T-helper 2 cell treated with Interferon-gamma antibody and Interleukin-4, amounts not matched to agents 5 μg/mL and 100 μg/mL, for 36 hours (primary cell): ENCODE measurements around the gene NAA15.
"Not testable (repeated sequence)": the region's sequence is repeated elsewhere in the genome, so short reads cannot be mapped to it uniquely, and the experiment has no call there.

ENCODE experiments used
- DNase-seq: peaks from one replicate; pipeline ENCODE4 v3.0.0; 2021; ENCODE audit warnings: low spot score
- H3K27ac Mint-ChIP-seq: one replicate; pipeline ENCODE4 v1.8.0; 2021; ENCODE audit warnings: mild to moderate bottlenecking, mixed read lengths
- H3K27me3 Mint-ChIP-seq: one replicate; pipeline ENCODE4 v1.8.0; 2021; ENCODE audit warnings: low read depth, mixed read lengths
- H3K36me3 Mint-ChIP-seq: one replicate; pipeline ENCODE4 v1.8.0; 2021; ENCODE audit warnings: low read depth, mixed read lengths
- H3K4me1 Mint-ChIP-seq: one replicate; pipeline ENCODE4 v1.8.0; 2021; ENCODE audit warnings: low read depth, mixed read lengths
- H3K4me3 Mint-ChIP-seq: one replicate; pipeline ENCODE4 v1.8.0; 2022; ENCODE audit warnings: mild to moderate bottlenecking, moderate library complexity, mixed read lengths
- H3K9me3 Mint-ChIP-seq: one replicate; pipeline ENCODE4 v1.8.0; 2021; ENCODE audit warnings: mixed read lengths

The NAA15 gene

DNA sequence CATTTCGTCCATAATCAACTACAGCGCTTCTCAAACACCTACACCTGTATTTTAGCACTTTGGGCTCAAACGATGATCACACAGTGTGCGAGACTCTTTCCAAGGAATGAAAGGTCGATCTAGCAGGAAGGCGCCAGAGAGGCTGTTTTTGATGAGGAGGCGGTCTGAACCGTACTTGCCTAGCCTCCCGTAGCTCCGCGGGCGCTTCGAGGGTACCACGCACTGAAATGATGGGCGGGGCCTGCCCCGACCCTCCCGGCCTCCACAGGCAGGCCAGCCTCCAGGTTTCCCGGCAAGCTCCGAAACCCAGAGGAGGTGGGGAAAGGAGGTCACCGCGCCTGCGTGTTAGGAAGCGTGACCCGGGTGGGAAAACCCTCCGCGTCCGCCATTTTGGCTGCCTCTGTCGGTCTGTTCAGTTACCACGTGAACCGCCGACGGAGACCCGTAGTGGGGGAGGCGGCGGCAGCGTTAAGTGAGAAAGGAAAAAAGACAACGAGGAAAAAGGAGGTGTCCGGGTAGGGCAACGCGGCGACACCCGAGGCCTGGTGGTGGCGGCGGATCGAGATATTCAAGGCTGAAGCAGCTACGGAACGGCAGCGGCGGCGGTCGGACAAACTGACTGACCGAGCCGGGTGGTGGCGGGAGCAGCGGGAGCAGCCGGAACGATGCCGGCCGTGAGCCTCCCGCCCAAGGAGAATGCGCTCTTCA, at the start of gene NAA15:
NAA15 (plus strand) TSS at position 393 of the 708 bp plus-strand sequence; CDS start at position 666, 273 bp downstream.
- H3K27ac Mint-ChIP-seq: peak within 1 kb of the TSS; percentile 98
- peaks cover 8% of the 10 kb centered on the region for H3K9me3 Mint-ChIP-seq
- no peaks in the 10 kb centered on the region for H3K27me3 Mint-ChIP-seq
- peak; percentile 98 for DNase-seq
- H3K36me3 Mint-ChIP-seq: peaks cover 42% of the 10 kb centered on the region
- peaks cover 47% of the 10 kb centered on the region for H3K4me1 Mint-ChIP-seq
- H3K4me3 Mint-ChIP-seq: peak within 1 kb of the TSS; percentile 95

DNA sequence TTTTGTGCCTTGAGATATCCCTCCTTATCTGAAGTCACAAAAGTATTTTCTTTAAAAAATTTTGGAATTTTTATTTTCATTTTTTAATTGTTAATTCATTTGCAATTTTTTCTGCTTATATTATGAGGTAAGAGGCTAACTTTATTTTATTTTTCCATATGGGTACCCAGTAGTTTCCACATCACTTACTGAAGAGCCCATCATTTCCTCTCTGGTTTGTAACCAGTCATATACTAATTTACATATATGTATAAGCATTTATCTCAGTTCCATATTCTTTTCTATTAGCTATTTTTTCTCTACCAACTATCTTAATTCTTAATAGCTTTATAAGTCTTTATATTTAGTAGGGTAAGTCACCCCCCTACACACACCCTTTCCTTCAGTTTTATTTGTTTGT, 48.3 kb upstream of the NAA15 start:
- H3K27me3 Mint-ChIP-seq: peaks cover 14% of the 10 kb centered on the region
- H3K27ac Mint-ChIP-seq: no peak overlapping the region
- no peak overlapping the region for H3K4me3 Mint-ChIP-seq
- H3K36me3 Mint-ChIP-seq: no peaks in the 10 kb centered on the region
- no peaks in the 10 kb centered on the region for H3K4me1 Mint-ChIP-seq
- DNase-seq: no peak
- no peaks in the 10 kb centered on the region for H3K9me3 Mint-ChIP-seq

DNA sequence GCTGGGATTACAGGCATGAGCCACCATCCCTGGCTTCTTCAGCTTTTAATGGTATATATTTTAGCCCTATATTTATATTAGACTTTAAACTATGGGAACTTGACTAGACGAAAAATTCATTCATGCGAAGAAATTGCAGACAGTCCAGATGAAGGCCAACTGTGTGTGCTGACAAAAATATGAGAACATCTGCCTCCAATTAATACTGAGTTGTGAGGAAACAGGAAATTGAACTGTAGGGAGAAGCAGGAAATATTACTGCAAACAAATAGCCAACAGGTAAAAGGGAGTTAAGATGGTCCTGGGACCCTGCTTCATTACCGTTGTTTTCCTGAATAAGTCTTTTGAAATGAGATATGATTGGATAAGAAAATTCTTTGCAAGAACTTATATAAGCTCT, 47.6 kb upstream of the NAA15 start:
- Mint-ChIP-seq H3K4me3 (no peak overlapping the region), H3K36me3 (no peaks in the 10 kb centered on the region), H3K27me3 (peaks cover 14% of the 10 kb centered on the region), H3K9me3 (no peaks in the 10 kb centered on the region), H3K27ac (no peak overlapping the region), H3K4me1 (no peaks in the 10 kb centered on the region)
- no peak for DNase-seq

DNA sequence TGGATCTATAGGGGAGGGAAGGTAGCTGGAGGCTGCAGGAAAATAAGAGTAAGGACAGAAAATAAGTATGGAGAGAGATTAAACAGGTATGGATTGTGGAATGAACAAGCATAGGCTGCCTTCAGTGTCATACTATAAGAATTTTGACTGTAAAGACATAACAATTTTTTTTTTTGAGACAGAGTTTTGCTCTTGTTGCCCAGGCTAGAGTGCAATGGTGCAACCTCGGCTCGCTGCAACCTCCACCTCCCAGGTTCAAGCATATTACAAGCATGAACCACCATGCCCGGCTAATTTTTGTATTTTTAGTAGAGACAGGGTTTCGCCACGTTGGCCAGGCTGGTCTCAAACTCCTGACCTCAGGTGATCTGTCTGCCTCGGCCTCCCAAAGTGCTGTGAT, 45.7 kb upstream of the NAA15 start:
- not testable (repeated sequence) for DNase-seq, H3K27ac Mint-ChIP-seq

DNA sequence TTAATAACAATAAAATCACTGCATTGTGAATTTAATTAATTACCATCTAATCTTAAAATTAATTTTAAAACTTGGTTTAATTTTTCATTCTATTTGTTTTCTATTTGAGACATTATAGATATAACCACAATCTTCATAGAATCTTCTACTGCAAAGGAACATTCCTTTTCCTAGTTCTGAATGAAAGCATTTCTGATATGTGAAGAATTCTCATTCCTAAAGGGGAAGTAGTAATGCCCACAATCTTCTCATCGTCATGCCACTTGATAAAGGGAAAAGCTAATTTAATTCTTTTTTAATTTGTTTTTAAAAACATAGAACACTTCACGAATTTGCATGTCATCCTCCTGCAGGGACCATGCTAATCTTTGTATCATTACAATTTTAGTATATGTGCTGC, 45.0 kb upstream of the NAA15 start:
- Mint-ChIP-seq H3K4me1 (no peaks in the 10 kb centered on the region), H3K9me3 (no peaks in the 10 kb centered on the region), H3K27me3 (peaks cover 16% of the 10 kb centered on the region), H3K36me3 (no peaks in the 10 kb centered on the region), H3K4me3 (no peak overlapping the region), H3K27ac (no peak overlapping the region)
- DNase-seq: no peak

More for the DNA sequence above, 45.7 kb upstream of the NAA15 start:
- not testable (repeated sequence) for H3K9me3 Mint-ChIP-seq, H3K4me3 Mint-ChIP-seq, H3K36me3 Mint-ChIP-seq, H3K4me1 Mint-ChIP-seq
- H3K27me3 Mint-ChIP-seq: peaks cover 19% of the 10 kb centered on the region

DNA sequence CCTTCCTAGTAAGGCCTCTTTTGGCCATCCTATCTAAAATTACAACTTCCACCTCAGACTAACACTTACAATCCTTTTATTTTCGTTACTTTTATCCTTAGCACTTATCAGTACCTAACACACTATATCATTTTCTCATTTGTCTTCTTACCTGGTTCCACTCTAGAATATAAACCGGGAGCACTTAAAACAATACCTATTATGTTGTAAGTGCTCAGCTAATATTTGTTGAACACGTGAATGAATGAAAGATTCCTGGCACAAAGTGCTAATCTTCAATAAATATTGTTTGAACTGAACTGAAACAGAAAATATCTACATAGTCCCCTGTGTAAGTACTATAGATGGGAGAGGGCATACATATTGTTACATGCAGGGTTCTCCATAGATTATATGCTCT, 35.7 kb upstream of the NAA15 start:
- Mint-ChIP-seq H3K9me3 (no peaks in the 10 kb centered on the region), H3K27ac (no peak overlapping the region), H3K4me1 (peaks cover 24% of the 10 kb centered on the region), H3K36me3 (no peaks in the 10 kb centered on the region), H3K4me3 (peak overlapping the region; percentile 79), H3K27me3 (peaks cover 7% of the 10 kb centered on the region)
- no peak for DNase-seq

DNA sequence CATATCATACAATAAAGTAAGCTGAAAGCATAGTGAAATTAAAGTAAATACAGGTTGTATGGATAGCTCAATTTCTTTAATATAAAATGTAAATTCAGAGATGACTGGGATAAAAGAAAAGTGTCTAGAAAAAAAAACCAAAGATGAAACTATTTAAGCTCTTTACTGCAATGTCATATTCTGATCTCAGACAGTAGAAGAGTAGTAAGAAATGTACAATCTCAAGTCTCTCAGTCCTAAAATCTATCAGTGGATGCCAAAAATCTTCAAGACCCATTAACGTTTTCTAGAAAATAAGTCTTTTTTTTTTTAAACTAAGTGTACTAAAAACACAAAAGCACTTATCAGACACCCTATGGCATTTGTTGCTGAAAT, 35.1 kb upstream of the NAA15 start:
- no peaks in the 10 kb centered on the region for H3K9me3 Mint-ChIP-seq
- no peaks in the 10 kb centered on the region for H3K36me3 Mint-ChIP-seq
- H3K27ac Mint-ChIP-seq: peak overlapping the region; percentile 78

DNA sequence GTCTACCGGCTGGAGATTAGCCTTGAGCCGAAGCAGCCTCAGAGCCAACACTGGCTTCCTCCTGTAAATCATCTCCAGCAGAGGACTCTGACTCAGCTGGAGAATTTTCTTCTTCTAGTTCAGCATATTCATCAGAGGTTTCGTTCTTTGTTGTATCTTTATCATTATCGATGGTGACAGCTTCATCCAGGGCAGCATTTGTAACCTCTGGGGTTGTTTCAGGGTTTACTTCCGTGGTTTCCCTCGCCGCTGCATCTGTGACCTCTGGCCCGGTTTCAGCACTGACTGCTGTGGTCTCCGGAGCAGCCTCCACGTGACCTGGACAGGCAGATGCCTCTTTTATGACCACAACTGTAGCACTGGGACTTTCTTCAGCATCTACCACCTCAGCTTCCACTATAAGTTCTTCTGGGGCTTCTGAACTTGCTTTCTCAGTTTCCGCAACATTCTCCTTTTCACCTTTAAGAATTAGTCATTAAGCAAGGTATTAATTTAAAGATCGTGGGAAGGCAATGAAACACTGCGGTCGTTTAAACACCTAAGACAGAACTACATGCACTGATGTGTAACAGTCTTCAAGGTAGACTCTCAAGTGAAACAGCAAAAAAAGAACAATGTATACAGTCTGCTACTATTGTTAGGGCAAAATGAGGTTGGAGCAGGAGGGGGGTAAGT, 34.6 kb upstream of the NAA15 start:
- no peaks in the 10 kb centered on the region for H3K9me3 Mint-ChIP-seq
- peaks cover 7% of the 10 kb centered on the region for H3K27me3 Mint-ChIP-seq
- peak; percentile 93 for DNase-seq
- H3K36me3 Mint-ChIP-seq: no peaks in the 10 kb centered on the region
- peak overlapping the region; percentile 78 for H3K27ac Mint-ChIP-seq
- H3K4me1 Mint-ChIP-seq: peaks cover 24% of the 10 kb centered on the region
- H3K4me3 Mint-ChIP-seq: peak overlapping the region; percentile 79

More for the DNA sequence above, 35.1 kb upstream of the NAA15 start:
- Mint-ChIP-seq H3K4me3 (peak overlapping the region; percentile 79), H3K4me1 (peaks cover 24% of the 10 kb centered on the region), H3K27me3 (peaks cover 7% of the 10 kb centered on the region)
- no peak for DNase-seq

DNA sequence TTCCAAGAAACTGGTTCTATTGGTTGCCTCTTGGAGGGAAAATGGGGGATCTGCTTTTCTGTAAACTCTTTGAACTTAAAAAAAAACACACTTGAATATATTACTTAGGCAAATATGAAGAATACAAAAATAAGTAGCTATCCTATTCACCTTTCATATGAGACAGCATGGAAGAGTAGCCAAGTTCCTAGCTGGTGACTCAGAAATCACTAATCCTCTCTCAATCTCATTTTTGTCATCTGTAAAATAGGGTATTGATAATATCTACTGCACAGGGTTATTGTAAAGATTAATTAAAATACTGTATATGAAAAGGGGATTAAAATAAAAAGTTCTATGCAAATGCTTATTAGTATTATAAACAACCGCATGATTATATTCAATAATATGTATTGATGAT, 34.0 kb upstream of the NAA15 start:
- H3K27me3 Mint-ChIP-seq: peaks cover 7% of the 10 kb centered on the region
- H3K9me3 Mint-ChIP-seq: no peaks in the 10 kb centered on the region
- H3K36me3 Mint-ChIP-seq: no peaks in the 10 kb centered on the region
- no peak overlapping the region for H3K4me3 Mint-ChIP-seq
- no peak overlapping the region for H3K27ac Mint-ChIP-seq
- no peak for DNase-seq
- peaks cover 24% of the 10 kb centered on the region for H3K4me1 Mint-ChIP-seq

DNA sequence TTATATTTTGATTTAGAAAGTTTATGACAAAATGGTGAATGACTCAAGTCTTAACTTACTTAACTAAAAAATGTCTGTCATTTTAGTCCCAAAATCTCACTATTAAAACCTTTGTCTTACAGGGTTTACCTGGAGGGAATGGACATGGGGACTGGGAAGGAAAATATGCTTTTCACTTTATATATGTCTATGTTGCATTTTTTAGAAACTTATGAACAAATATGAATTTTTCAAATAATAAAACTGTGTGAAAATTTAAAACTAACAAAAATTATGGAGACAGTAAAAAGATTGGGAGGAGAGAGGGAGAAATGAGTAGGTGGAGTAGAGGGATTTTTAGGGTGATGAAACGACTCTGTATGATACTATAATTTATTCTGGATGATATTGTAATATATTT, 27.5 kb upstream of the NAA15 start:
- DNase-seq: no peak
- Mint-ChIP-seq H3K4me1 (peaks cover 3% of the 10 kb centered on the region), H3K27ac (no peak overlapping the region), H3K4me3 (no peak overlapping the region), H3K27me3 (peaks cover 32% of the 10 kb centered on the region), H3K9me3 (no peaks in the 10 kb centered on the region), H3K36me3 (no peaks in the 10 kb centered on the region)

DNA sequence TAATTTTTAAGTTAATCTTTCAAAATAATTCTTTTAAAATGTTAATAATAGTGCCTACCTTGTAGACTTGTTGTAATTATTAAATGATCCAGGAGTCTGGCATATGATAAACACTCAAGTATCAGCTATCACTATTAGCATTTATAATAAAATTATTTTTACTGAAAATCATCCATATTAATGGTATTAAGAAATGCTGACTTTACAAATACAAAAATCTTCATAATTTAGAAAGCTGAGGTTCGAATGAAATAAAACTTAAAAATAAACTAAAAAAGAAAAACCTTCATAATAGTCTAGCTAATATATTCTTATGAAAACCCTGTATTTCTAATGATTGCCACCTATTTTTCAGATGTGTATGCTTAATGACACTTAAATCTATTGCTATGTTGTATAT, 26.5 kb upstream of the NAA15 start:
- Mint-ChIP-seq H3K36me3 (no peaks in the 10 kb centered on the region), H3K27me3 (peaks cover 41% of the 10 kb centered on the region), H3K4me3 (no peak overlapping the region), H3K4me1 (peaks cover 13% of the 10 kb centered on the region), H3K27ac (no peak overlapping the region), H3K9me3 (no peaks in the 10 kb centered on the region)
- DNase-seq: no peak

DNA sequence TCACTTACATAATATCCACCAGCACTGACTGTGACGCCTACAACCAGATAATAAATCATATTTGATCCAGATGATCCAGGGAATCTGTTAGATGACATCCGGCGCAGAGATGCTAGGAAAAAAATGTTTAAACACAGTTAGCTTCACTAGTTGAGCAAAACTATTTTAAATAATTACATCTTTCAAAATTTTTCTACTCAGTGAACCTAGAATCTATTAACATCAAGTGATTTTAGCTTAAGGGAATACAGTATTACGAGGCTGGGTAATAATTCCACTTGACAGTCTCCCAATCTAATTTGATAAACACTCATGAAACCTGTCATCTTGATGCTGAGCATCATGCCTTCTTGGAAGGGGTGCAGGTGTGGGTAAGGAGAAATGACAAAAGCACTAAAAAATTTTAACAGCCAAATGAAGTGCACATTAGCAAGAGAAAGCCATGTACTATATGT, 26.0 kb upstream of the NAA15 start:
- Mint-ChIP-seq H3K27me3 (peaks cover 46% of the 10 kb centered on the region), H3K36me3 (no peaks in the 10 kb centered on the region), H3K27ac (no peak overlapping the region), H3K9me3 (no peaks in the 10 kb centered on the region), H3K4me3 (no peak overlapping the region), H3K4me1 (peaks cover 17% of the 10 kb centered on the region)
- no peak for DNase-seq

DNA sequence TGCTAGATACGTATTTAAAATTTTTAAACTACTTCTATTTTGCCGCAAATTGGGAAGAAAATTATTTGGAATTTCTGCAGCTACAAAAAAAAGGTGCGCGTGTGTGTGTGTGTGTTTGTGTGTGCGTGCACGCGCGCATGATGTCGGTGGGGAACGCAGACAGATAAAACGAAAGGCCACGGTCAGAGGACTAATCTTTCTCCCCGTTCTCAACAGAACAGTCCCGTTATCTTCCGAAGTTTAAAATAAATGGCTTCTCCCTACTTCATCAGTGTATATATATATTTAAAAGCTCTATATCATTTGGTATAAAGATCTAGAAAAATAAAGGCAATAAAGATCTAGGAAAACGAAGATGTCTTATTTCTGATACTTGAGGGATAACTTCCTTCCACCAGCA, 22.8 kb upstream of the NAA15 start:
- Mint-ChIP-seq H3K27me3 (peaks cover 71% of the 10 kb centered on the region), H3K9me3 (no peaks in the 10 kb centered on the region), H3K36me3 (no peaks in the 10 kb centered on the region), H3K4me1 (peaks cover 18% of the 10 kb centered on the region), H3K4me3 (peak overlapping the region; percentile 78), H3K27ac (no peak overlapping the region)
- no peak for DNase-seq

DNA sequence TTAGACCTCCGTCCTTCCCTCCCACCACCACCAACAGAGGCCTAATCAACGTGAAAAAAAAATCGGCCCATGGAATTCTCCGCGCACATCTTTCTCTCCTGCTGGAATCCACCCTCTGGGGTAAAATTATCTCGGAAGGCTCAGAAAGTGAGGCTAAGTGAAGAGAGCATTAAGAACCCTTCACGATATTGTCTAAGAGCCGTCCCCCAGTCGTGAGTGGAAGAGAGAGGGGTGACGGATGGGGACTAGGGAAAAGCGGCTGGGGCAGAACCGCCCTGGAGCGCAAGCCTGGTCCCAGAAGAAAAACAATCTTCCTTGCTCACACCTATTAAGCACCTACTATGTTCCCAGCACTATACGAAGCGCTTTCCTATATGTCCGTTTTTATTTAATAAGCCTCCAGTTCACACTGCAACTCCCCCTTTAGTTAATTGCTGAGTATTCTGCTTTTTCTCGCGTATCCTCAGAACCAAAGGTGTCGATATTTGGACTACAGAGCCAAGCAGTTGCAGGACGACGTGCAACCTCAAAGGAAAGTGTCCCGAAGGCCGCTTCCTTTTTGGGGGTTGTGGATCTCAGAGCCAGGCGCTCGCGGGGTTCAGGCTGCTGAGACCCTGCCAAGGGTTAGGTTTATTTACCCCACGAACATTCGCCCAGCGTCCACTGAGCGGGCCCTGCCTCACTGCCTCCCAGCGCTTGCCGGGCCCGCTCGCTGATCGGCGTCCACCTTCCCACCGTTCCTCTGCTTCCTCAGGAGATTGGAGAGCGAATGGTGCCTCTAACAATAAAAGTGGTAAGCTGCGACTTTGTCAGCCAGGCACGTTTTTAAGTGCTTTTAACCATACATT, 22.2 kb upstream of the NAA15 start:
- Mint-ChIP-seq H3K27me3 (peaks cover 69% of the 10 kb centered on the region), H3K9me3 (no peaks in the 10 kb centered on the region), H3K4me3 (peak overlapping the region; percentile 78), H3K27ac (no peak overlapping the region), H3K4me1 (peaks cover 18% of the 10 kb centered on the region), H3K36me3 (peaks cover under 1% of the 10 kb centered on the region)
- DNase-seq: no peak
